ENCODE results near the gene ST8SIA2.

The ST8SIA2 gene

DNA sequence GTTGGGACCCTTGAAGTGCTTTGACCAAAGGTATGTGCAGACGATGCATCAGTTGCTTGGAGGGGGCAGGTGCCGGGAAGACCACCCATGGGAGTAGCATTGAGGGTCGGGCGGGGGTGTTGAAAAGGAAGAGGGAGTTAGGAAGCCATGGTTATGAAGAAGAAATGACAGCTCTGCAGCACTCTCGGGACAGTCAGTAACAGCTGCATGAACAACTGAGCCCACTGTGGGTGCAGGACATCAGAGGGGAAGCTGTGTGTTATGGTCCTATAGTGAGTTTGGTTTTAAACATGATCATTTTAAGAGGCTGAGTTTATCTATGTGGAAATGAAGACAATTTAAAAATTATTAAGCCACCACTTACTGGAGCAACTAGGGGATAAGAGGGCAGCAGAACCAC, 17.6 kb downstream of the ST8SIA2 start:
- Histone ChIP-seq H3K9me2 (replicated peaks; ENCODE audit: low read depth, low read length) (no peaks in the 10 kb centered on the region), H3K4me3 (ENCODE audit: low read length, poor library complexity, severe bottlenecking) (no peak overlapping the region), H3K79me2 (ENCODE audit: insufficient read depth, low read length) (no peaks in the 10 kb centered on the region), H3K4me2 (ENCODE audit: low read depth, low read length, poor library complexity, severe bottlenecking) (no peak overlapping the region), H3K9ac (ENCODE audit: low read depth, low read length, poor library complexity, severe bottlenecking) (no peak overlapping the region), H2AFZ (ENCODE audit: low read length) (no peak overlapping the region), H4K20me1 (ENCODE audit: insufficient read depth, low read length, poor library complexity, severe bottlenecking) (no peaks in the 10 kb centered on the region), H3K4me1 (ENCODE audit: insufficient read depth, low read length, poor library complexity, severe bottlenecking) (no peaks in the 10 kb centered on the region), H3K9me3 (ENCODE audit: insufficient read depth, low read depth, low read length) (no peaks in the 10 kb centered on the region), H3F3A (ENCODE audit: low read depth) (no peaks in the 10 kb centered on the region), H3K27me3 (ENCODE audit: insufficient read depth, low read length, poor library complexity, severe bottlenecking) (no peaks in the 10 kb centered on the region), H3K36me3 (ENCODE audit: insufficient read depth, low read length) (no peaks in the 10 kb centered on the region)
- no peak for TF ChIP-seq EZH2phosphoT487 (IDR thresholded peaks at IDR 0.05; ENCODE audit: borderline replicate concordance)
- TF ChIP-seq, protein P1, sequence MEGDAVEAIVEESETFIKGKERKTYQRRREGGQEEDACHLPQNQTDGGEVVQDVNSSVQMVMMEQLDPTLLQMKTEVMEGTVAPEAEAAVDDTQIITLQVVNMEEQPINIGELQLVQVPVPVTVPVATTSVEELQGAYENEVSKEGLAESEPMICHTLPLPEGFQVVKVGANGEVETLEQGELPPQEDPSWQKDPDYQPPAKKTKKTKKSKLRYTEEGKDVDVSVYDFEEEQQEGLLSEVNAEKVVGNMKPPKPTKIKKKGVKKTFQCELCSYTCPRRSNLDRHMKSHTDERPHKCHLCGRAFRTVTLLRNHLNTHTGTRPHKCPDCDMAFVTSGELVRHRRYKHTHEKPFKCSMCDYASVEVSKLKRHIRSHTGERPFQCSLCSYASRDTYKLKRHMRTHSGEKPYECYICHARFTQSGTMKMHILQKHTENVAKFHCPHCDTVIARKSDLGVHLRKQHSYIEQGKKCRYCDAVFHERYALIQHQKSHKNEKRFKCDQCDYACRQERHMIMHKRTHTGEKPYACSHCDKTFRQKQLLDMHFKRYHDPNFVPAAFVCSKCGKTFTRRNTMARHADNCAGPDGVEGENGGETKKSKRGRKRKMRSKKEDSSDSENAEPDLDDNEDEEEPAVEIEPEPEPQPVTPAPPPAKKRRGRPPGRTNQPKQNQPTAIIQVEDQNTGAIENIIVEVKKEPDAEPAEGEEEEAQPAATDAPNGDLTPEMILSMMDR (conservative IDR thresholded peaks at IDR 0.05; ENCODE audit: low read length), result no peak

DNA sequence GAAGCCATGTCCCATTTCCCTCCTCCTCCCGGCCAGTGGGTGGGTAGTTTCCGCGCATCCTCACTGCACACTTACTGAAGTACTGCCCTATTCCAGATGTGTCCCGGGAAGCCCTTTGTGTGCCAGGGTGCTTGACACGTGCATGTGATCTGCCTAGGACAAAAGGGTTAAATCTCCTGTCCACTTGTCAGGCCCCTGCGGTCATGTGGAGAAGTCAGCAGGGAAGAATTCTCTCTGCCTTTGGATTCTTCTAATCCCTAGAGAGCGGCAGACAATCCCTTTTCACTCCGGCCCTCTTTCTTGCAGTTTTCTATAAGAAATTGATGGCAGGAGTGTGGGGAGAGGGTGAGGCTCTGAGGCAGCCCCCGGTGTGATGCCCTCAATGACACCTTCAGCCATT, 19.8 kb downstream of the ST8SIA2 start:
- H3K9me2 ChIP-seq (replicated peaks; ENCODE audit: low read depth, low read length), result no peaks in the 10 kb centered on the region
- no peaks in the 10 kb centered on the region for H4K20me1 ChIP-seq (ENCODE audit: insufficient read depth, low read length, poor library complexity, severe bottlenecking)
- TF ChIP-seq, protein P1 (conservative IDR thresholded peaks at IDR 0.05; ENCODE audit: low read length), result no peak
- no peak for TF ChIP-seq EZH2phosphoT487 (IDR thresholded peaks at IDR 0.05; ENCODE audit: borderline replicate concordance)
- H3K4me1 ChIP-seq (ENCODE audit: insufficient read depth, low read length, poor library complexity, severe bottlenecking), result no peaks in the 10 kb centered on the region
- no peaks in the 10 kb centered on the region for H3K9me3 ChIP-seq (ENCODE audit: insufficient read depth, low read depth, low read length)
- H3K79me2 ChIP-seq (ENCODE audit: insufficient read depth, low read length), result no peaks in the 10 kb centered on the region
- H3K4me2 ChIP-seq (ENCODE audit: low read depth, low read length, poor library complexity, severe bottlenecking), result no peak overlapping the region
- no peaks in the 10 kb centered on the region for H3K27me3 ChIP-seq (ENCODE audit: insufficient read depth, low read length, poor library complexity, severe bottlenecking)
- no peaks in the 10 kb centered on the region for H3K36me3 ChIP-seq (ENCODE audit: insufficient read depth, low read length)
- H3K9ac ChIP-seq (ENCODE audit: low read depth, low read length, poor library complexity, severe bottlenecking), result no peak overlapping the region
- H2AFZ ChIP-seq (ENCODE audit: low read length), result no peak overlapping the region
- no peaks in the 10 kb centered on the region for H3F3A ChIP-seq (ENCODE audit: low read depth)
- no peak overlapping the region for H3K4me3 ChIP-seq (ENCODE audit: low read length, poor library complexity, severe bottlenecking)

DNA sequence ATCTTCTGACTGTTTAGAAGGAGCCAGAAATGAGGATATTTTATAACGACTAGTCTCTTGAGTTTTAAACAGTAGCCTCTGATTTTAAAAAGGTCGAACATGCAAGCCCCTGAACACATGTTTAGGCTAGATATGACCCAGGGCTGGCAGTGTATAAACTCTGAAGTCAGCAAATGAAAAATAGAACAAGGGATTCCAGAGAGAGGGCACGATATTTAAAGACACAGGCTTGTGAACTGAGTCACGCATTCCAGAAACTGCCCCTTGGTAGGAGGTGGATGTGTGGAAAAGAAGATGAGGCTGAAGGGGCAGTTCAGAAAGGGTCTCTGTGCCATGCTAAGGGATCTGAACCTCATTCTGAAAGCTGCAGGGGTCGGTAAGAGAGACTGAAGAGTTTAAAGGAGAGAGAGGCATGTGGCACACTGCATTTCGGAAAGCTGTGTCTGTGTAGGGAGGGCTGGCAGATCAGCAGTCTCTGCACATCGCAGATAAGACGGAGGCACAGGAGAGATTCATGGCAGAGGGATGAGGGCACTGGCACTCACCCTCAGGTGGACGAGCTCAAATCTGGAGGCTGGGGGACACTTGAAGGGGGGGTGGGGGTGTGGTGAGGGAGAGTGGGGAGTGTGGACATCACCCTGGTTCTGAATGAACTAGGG, 22.1 kb downstream of the ST8SIA2 start:
- TF ChIP-seq, protein P1 (conservative IDR thresholded peaks at IDR 0.05; ENCODE audit: low read length), result no peak
- no peak for TF ChIP-seq EZH2phosphoT487 (IDR thresholded peaks at IDR 0.05; ENCODE audit: borderline replicate concordance)
- H3F3A ChIP-seq (ENCODE audit: low read depth), result no peaks in the 10 kb centered on the region
- no peak overlapping the region for H3K9ac ChIP-seq (ENCODE audit: low read depth, low read length, poor library complexity, severe bottlenecking)
- H2AFZ ChIP-seq (ENCODE audit: low read length), result no peak overlapping the region
- H3K4me1 ChIP-seq (ENCODE audit: insufficient read depth, low read length, poor library complexity, severe bottlenecking), result no peaks in the 10 kb centered on the region
- no peaks in the 10 kb centered on the region for H4K20me1 ChIP-seq (ENCODE audit: insufficient read depth, low read length, poor library complexity, severe bottlenecking)
- H3K9me3 ChIP-seq (ENCODE audit: insufficient read depth, low read depth, low read length), result no peaks in the 10 kb centered on the region
- no peaks in the 10 kb centered on the region for H3K27me3 ChIP-seq (ENCODE audit: insufficient read depth, low read length, poor library complexity, severe bottlenecking)
- no peaks in the 10 kb centered on the region for H3K79me2 ChIP-seq (ENCODE audit: insufficient read depth, low read length)
- no peaks in the 10 kb centered on the region for H3K36me3 ChIP-seq (ENCODE audit: insufficient read depth, low read length)
- H3K4me2 ChIP-seq (ENCODE audit: low read depth, low read length, poor library complexity, severe bottlenecking), result no peak overlapping the region
- no peak overlapping the region for H3K4me3 ChIP-seq (ENCODE audit: low read length, poor library complexity, severe bottlenecking)
- H3K9me2 ChIP-seq (replicated peaks; ENCODE audit: low read depth, low read length), result no peaks in the 10 kb centered on the region

All from Loucy (cell line).